Measurements from ENCODE around the gene ATP2B1.
"Not testable (repeated sequence)": the region's sequence is repeated elsewhere in the genome, so short reads cannot be mapped to it uniquely, and the experiment has no call there.

Gene ATP2B1

GRCh38 chr12:89708565-89709156 lies at the start of gene ATP2B1:
Gene ATP2B1, minus strand, starts transcription at chr12:89708838. Its CDS starts 52,952 bp downstream, at chr12:89655886.
- DNase-seq (ENCODE audit: low read depth in 2 of 2) = peak; percentile 64 to 74

- not testable (repeated sequence) for DNase-seq (ENCODE audit: low read depth in 2 of 2)
Measured at GRCh38 chr12:89757987-89758386, 49.3 kb upstream of the ATP2B1 start.

- DNase-seq (ENCODE audit: low read depth in 2 of 2) = no peak
Measured at GRCh38 chr12:89756585-89757398, 48.2 kb upstream of the ATP2B1 start.

GRCh38 chr12:89756194-89756584 lies 47.6 kb upstream of the ATP2B1 start:
- DNase-seq (ENCODE audit: low read depth in 2 of 2) = no peak

GRCh38 chr12:89753997-89754396 lies 45.4 kb upstream of the ATP2B1 start:
- no peak for DNase-seq (ENCODE audit: low read depth in 2 of 2)

- DNase-seq (ENCODE audit: low read depth in 2 of 2) = no peak
Measured at GRCh38 chr12:89752341-89752740, 43.7 kb upstream of the ATP2B1 start.

GRCh38 chr12:89750389-89751351 lies 42.0 kb upstream of the ATP2B1 start:
- no peak for DNase-seq (ENCODE audit: low read depth in 2 of 2)

- DNase-seq (ENCODE audit: low read depth in 2 of 2) = no peak
Measured at GRCh38 chr12:89748791-89749190, 40.2 kb upstream of the ATP2B1 start.

GRCh38 chr12:89745286-89745685 lies 36.6 kb upstream of the ATP2B1 start:
- DNase-seq (ENCODE audit: low read depth in 2 of 2) = no peak

GRCh38 chr12:89742337-89743022 lies 33.8 kb upstream of the ATP2B1 start:
- no peak for DNase-seq (ENCODE audit: low read depth in 2 of 2)

GRCh38 chr12:89740943-89741342 lies 32.3 kb upstream of the ATP2B1 start:
- no peak for DNase-seq (ENCODE audit: low read depth in 2 of 2)

GRCh38 chr12:89736995-89737394 lies 28.4 kb upstream of the ATP2B1 start:
- no peak for DNase-seq (ENCODE audit: low read depth in 2 of 2)

- no peak for DNase-seq (ENCODE audit: low read depth in 2 of 2)
Measured at GRCh38 chr12:89733579-89734201, 25.1 kb upstream of the ATP2B1 start.

GRCh38 chr12:89732522-89732921 lies 23.9 kb upstream of the ATP2B1 start:
- no peak for DNase-seq (ENCODE audit: low read depth in 2 of 2)

- DNase-seq (ENCODE audit: low read depth in 2 of 2) = no peak
Measured at GRCh38 chr12:89731614-89732013, 23.0 kb upstream of the ATP2B1 start.

GRCh38 chr12:89731089-89731488 lies 22.5 kb upstream of the ATP2B1 start:
- no peak for DNase-seq (ENCODE audit: low read depth in 2 of 2)

GRCh38 chr12:89729946-89730459 lies 21.4 kb upstream of the ATP2B1 start:
- no peak for DNase-seq (ENCODE audit: low read depth in 2 of 2)

- no peak for DNase-seq (ENCODE audit: low read depth in 2 of 2)
Measured at GRCh38 chr12:89723276-89723675, 14.6 kb upstream of the ATP2B1 start.

GRCh38 chr12:89721291-89721987 lies 12.8 kb upstream of the ATP2B1 start:
- DNase-seq (ENCODE audit: low read depth in 2 of 2) = no peak
